H7 (cell line): Measurements from ENCODE around the gene HDHD3. TPM values are rescaled to one million over a fixed set of nuclear protein-coding genes. Genes with fewer than 3 reads are reported as not detected.
"Not testable (repeated sequence)": the region's sequence is repeated elsewhere in the genome, so short reads cannot be mapped to it uniquely, and the experiment has no call there.

ENCODE experiments used
- DNase-seq: peaks from one replicate; pipeline ENCODE4 v3.0.0; 2012
- H3K27me3 ChIP-seq: 2 replicates; pipeline ENCODE4 v1.6.0; 2011; ENCODE audit warnings: mild to moderate bottlenecking, low read length; ENCODE audit not compliant: control insufficient read depth, insufficient read depth
- H3K36me3 ChIP-seq: replicated peaks from 2 replicates; pipeline ENCODE4 v1.5.1; 2011; ENCODE audit warnings: low read length; ENCODE audit not compliant: control insufficient read depth, insufficient read depth
- H3K4me3 ChIP-seq: 2 replicates; pipeline ENCODE4 v1.5.1; 2011; ENCODE audit warnings: low read depth, mild to moderate bottlenecking, control low read depth, low read length, moderate library complexity; ENCODE audit not compliant: insufficient read depth
- total RNA-seq: library from RNA; depleted of rRNA; stranded (reverse); fragments of >200 nt; shearing (Covaris generic); gene quantifications from 2 replicates; pipeline ENCODE4 v1.2.3, GENCODE V29; 2014; rRNA removed

Gene HDHD3
- 26.2 and 36.2 TPM in 2 replicates for total RNA-seq

DNA sequence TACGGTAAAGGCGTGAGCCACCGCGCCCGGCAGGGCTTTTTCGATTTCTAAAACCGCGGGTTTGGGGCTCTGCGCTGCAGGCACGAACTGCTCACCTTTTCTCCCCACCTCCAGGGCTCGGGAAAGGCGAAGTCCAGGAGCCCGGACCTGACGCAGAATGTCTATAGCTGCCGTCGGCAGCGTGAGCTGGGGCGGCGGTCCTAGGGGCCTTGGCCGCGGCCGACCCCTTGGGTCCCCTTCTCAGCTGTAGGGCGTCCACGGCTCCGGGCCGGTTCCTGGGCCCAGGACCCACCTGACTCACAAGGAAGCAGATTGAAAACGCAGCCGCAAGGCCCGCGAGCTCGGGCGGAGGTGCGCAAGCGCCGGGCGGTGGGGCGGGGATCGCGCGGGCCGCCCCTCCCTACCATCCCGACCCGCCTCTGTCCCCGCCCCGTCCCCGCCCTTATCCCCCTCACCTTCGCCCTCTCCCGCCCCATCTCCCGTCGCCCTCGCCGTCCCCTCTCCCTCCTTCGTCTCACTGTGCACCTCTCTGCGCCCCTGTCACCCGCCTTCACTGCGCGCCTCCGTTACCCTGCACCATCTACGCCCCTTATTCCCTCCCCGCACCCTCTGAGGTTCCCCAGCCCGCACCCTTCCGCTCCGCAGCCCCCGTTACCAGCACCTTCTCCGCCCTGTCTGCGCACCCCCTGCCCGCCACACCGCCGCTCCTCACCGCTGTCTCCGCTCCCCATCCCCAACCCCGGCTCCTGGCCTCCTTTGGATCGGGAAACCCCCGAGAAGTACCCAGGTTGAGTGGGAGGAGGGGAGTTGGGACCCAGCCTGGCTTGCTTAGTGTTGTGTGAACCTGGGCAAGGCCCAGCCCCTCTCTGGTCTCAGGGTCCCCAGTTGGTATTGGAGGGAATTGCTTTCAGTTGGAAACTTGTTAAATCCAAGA is at the start of gene HDHD3:
Gene HDHD3, minus strand, starts transcription at position 353 of the 934 bp plus-strand sequence. CDS start 2,632 bp downstream, outside the sequence.
- Histone ChIP-seq H3K36me3 (no peaks in the 10 kb centered on the region; the same call in 1 of the 2 replicates), H3K4me3 (peak within 1 kb of the TSS; percentile 85), H3K27me3 (no peaks in the 10 kb centered on the region)
- DNase-seq, result peak; percentile 99

- Histone ChIP-seq H3K36me3 (no peaks in the 10 kb centered on the region), H3K27me3 (no peaks in the 10 kb centered on the region), H3K4me3 (no peak overlapping the region)
- DNase-seq, result no peak
These were observed 48.3 kb upstream of the HDHD3 start for GRCh38 chr9:113425072-113425471.

GRCh38 chr9:113421726-113422125 is 44.9 kb upstream of the HDHD3 start:
- Histone ChIP-seq H3K36me3 (no peaks in the 10 kb centered on the region), H3K4me3 (no peak overlapping the region)
- no peak for DNase-seq

GRCh38 chr9:113417370-113417769 is 40.6 kb upstream of the HDHD3 start:
- Histone ChIP-seq H3K36me3 (no peaks in the 10 kb centered on the region), H3K4me3 (no peak overlapping the region), H3K27me3 (no peaks in the 10 kb centered on the region)
- no peak for DNase-seq

More at GRCh38 chr9:113421726-113422125, 44.9 kb upstream of the HDHD3 start:
- no peaks in the 10 kb centered on the region for H3K27me3 ChIP-seq

DNA sequence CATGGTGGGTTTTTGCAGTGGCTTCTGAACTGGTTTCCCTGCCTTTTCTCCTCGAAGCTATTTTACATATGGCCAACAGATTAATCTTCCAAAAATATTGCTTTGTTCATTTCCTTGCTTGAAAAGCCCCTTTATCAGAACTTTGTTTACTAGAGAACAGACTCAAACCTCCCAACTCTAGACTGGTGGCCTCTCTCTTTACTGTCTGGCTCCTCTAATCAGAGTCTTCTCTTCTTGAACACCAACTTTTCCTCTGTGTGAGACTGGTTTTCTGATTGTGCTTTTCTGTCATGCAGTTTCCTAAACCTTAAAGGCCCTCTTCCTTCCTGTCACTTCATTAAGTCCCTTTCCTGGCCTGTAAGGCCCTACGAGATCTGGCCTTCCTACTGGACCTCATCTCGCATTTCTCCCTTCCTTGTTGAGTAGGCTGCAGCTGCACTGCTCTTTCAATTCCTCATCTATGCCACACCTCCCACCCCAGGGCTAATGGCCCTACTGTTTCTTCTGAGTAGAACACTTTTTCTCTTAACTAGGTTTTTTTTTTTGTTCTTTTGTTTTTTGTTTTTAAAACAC is 39.4 kb upstream of the HDHD3 start:
- no peaks in the 10 kb centered on the region for H3K27me3 ChIP-seq
- H3K36me3 ChIP-seq, result no peaks in the 10 kb centered on the region
- DNase-seq, result no peak
- H3K4me3 ChIP-seq, result no peak overlapping the region

DNA sequence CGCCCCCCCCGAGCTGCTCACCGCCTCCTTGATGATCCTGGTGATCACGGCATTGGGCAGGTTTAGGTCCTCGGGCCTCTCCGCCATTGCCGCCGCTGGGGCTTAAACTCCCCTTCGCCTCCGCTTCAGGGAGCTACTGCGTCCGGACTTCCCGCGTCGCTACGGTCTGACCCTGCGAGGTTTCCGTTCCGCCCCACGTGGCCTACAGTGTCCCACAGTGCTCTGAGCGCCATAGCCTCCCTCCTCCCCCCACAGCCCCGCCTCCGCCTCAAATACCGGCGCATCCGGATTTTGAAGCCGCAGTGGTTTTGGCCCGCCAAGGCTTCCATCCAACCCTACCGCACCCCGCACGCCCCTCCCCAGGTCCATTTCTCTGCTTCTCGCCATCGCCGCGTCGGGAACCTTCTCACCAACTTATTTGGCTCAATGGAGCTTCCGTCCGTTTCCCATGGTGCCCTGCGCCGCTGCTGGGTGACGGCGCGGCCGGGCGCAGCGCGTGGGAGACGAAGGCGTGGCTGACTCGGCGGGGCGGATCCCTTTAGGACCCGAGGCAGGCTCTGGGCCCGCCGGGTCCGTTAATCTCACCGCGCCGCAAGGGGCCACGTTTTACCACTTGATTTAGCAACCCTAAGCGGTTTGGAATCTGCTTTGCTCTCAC is 33.5 kb upstream of the HDHD3 start, which contains the start of the genes C9orf43 and POLE3:
Gene C9orf43, plus strand, starts transcription at position 541 of the 658 bp plus-strand sequence. CDS start 2,747 bp downstream, outside the sequence.
Gene POLE3, minus strand, starts transcription at position 469 of the 658 bp plus-strand sequence. Its CDS starts 382 bp downstream, at position 87.
- Histone ChIP-seq H3K36me3 (peaks cover 13% of the 10 kb centered on the region), H3K4me3 (peak within 1 kb of the TSS; percentile 93), H3K27me3 (no peaks in the 10 kb centered on the region)
- peak; percentile 95 for DNase-seq

GRCh38 chr9:113409883-113410206 is 33.1 kb upstream of the HDHD3 start:
- Histone ChIP-seq H3K27me3 (no peaks in the 10 kb centered on the region), H3K36me3 (peaks cover 13% of the 10 kb centered on the region), H3K4me3 (peak overlapping the region; percentile 93)
- DNase-seq, result no peak

GRCh38 chr9:113409481-113409880 is 32.7 kb upstream of the HDHD3 start:
- Histone ChIP-seq H3K27me3 (no peaks in the 10 kb centered on the region), H3K4me3 (peak overlapping the region; percentile 93), H3K36me3 (peaks cover 13% of the 10 kb centered on the region)
- DNase-seq, result no peak

DNA sequence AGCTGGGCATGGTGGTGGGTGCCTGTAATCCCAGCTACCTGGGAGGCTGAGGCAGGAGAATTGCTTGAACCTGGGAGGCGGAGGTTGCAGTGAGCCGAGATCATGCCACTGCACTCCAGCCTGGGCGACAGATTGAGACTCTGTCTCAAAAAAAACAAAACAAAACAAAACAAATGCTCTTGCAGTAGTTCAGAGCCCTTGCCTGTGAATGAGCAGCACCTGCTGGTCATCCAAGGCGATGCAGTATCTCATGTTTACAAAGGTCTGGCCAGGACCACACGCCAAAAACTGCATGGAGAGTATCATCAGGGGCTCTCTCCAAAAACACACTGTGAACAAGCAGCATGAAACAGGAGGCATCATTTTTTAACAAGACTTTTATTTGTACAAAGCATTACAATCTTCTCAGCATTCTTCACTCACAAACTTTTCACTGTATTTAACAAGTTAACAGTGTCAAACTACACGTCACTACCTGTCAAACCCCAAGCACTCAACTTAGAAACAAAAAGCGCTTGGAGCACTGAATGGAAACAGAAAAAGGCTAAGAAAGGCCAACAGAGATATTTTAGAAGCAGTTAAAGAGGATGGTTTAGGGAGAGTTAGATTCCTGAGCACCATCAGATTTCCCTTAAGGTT is 30.2 kb upstream of the HDHD3 start:
- peaks cover 13% of the 10 kb centered on the region for H3K36me3 ChIP-seq
- H3K4me3 ChIP-seq, H3K27me3 ChIP-seq: not testable (repeated sequence)
- peak; percentile 65 for DNase-seq

DNA sequence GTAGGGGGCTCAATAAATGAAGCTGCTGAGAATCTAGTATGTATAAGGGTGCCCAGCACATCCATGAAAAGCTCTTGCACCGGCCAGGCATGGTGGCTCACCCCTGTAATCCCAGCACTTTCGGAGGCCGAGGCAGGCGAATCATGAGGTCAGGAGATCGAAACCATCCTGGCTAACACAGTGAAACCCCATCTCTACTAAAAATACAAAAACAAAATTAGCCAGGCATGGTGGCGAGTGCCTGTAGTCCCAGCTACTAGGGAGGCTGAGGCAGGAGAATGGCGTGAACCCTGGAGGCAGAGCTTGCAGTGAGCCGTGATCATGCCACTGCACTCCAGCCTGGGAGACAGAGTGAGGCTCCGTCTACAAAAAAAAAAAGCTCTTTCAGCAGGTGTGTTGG is 29.6 kb upstream of the HDHD3 start:
- H3K36me3 ChIP-seq, result peaks cover 13% of the 10 kb centered on the region
- H3K4me3 ChIP-seq, DNase-seq, H3K27me3 ChIP-seq: not testable (repeated sequence)

- H3K27me3 ChIP-seq, result no peaks in the 10 kb centered on the region
- DNase-seq, result no peak
- peaks cover 12% of the 10 kb centered on the region for H3K36me3 ChIP-seq
- H3K4me3 ChIP-seq, result no peak overlapping the region
These were observed 26.9 kb upstream of the HDHD3 start for GRCh38 chr9:113403646-113404045.

DNA sequence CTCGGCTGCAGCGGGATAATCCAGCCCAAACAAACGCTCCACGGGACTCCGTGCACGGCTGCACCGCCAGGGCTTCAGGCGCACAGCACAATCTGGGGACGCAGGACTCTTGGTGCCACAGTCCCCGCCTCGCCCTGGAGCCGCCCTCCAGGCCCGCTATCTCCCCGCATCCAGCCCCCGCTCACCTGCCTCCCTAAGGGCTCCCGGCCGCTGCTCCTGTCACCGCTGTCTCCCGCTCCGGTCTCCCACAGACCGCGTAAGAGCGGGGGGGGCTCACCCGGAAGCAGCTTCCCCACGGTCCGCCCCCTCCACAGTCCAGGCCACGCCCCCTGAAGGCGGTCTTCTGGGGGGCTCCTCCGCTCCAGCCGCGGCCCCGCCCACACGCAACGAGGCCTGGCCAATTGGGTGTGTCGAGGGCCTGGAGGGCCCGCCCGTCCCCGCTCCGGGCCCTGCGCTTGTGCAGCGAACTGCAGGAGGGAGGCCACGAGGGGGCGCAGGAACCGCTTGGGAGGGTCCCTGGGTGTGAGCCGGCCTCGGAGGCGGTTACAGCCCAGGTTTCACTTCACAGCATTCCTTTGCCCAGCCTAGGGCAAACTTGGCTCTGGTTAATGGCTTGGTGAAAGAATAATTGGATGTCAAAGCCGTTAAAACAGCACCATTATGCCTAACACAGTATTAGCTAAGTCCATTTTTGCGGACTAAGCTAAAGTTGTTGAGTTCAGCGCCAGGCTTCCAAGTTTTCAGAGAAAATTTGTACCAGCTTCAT is 24.4 kb upstream of the HDHD3 start, which contains the start of gene ALAD:
Gene ALAD, minus strand, starts transcription at position 258 of the 766 bp plus-strand sequence. CDS start 7,725 bp downstream, outside the sequence.
- H3K4me3 ChIP-seq, result peak within 1 kb of the TSS; percentile 94
- no peaks in the 10 kb centered on the region for H3K27me3 ChIP-seq
- DNase-seq, result peak; percentile 100
- no peaks in the 10 kb centered on the region for H3K36me3 ChIP-seq

DNA sequence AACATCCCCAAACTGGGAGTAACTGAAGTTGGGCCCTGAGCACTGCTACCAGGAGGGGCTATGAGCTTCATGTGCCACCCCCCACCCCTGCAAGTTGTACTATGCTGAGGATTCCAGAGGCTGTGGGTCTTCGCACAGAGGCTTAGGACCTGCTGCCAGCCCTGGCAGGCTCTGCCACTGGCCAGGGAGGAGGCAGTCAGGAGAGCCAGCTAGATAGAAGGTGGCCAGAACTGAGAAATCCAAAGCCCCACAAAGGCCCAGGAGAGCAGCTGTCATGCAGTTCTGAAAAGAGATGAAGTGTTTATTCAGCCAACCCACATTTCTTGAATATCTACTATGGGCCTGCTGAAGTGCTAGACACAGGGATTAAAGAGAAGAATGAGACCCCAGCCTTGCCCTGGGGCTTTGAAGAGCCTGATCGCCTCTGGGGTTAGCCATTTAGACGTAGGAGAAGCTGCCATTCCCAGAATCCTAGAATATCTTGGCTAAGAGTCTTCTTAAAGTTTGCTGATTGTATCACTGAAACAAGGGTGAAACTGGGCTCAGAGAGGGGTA is 22.9 kb upstream of the HDHD3 start:
- no peaks in the 10 kb centered on the region for H3K27me3 ChIP-seq
- no peaks in the 10 kb centered on the region for H3K36me3 ChIP-seq
- no peak for DNase-seq
- no peak overlapping the region; the same call in 1 of the 2 replicates for H3K4me3 ChIP-seq
